ENCODE measurements around the gene LSM3. TPM values are rescaled to one million over a fixed set of nuclear protein-coding genes. Genes with fewer than 3 reads are reported as not detected.

Gene LSM3
- total and polyA plus RNA-seq, 2 experiments from 2014 or later, result 12.4 to 22.1 TPM

DNA sequence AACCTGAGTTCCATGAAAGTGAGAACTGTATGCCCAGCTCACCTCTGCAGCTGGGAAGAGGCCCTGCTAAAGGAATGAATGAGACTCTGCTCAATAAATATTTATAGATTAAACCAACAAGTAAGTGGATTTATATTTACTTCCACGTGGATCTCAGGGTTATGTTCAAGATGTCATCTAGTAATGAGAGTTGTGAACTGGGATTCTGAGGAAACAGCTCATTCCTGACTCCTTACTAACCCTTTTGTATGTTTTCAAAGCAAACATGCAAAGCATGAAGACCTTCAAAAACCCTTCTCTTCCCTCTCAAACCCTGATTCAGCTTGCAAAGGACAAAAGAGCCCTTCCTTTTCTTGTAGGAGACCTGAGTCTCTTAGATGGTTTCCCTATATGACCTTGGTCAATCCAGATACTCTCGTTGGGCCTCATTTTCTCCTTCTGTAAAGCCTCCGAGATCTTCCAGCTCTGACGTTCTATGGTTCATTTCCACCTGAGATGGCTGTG lies 53.4 kb downstream of the LSM3 start:
- 64% methylated on average over 4 of the region's 4 CpGs for WGBS (ENCODE audit: low lambda C conversion rate, missing lambda C conversion rate)
- Histone ChIP-seq H2AFZ (no peak overlapping the region), H3K4me3 (no peak overlapping the region), H3K4me1 (ENCODE audit: insufficient read depth) (peaks cover 64% of the 10 kb centered on the region), H3K27me3 (no peaks in the 10 kb centered on the region), H3K36me3 (replicated peaks; ENCODE audit: insufficient read depth, low read depth) (no peaks in the 10 kb centered on the region), H3K79me2 (no peaks in the 10 kb centered on the region), H4K20me1 (ENCODE audit: insufficient read depth, poor library complexity, severe bottlenecking) (no peaks in the 10 kb centered on the region), H3K4me2 (no peak overlapping the region), H3K9me3 (ENCODE audit: low read depth) (no peaks in the 10 kb centered on the region), H3K27ac (peak overlapping the region; percentile 35), H3K9me2 (replicated peaks; ENCODE audit: insufficient read depth) (no peaks in the 10 kb centered on the region)
- no peak for DNase-seq (ENCODE audit: low spot score)
- no peak for TF ChIP-seq EZH2phosphoT487 (IDR thresholded peaks at IDR 0.05; ENCODE audit: low read depth, severe bottlenecking, unreplicated experiment)
- TF ChIP-seq CTCF (IDR thresholded peaks at IDR 0.05; ENCODE audit: poor library complexity), result no peak

- WGBS (ENCODE audit: low lambda C conversion rate, missing lambda C conversion rate), result 82% methylated on average over 12 of the region's 12 CpGs
- Histone ChIP-seq H3K4me1 (ENCODE audit: insufficient read depth) (peaks cover 42% of the 10 kb centered on the region), H3K9me3 (ENCODE audit: low read depth) (no peaks in the 10 kb centered on the region), H3K27ac (peak overlapping the region; percentile 86), H3K4me2 (no peak overlapping the region), H3K79me2 (no peaks in the 10 kb centered on the region), H3K9me2 (replicated peaks; ENCODE audit: insufficient read depth) (no peaks in the 10 kb centered on the region), H2AFZ (no peak overlapping the region), H3K36me3 (replicated peaks; ENCODE audit: insufficient read depth, low read depth) (no peaks in the 10 kb centered on the region), H3K4me3 (no peak overlapping the region), H4K20me1 (ENCODE audit: insufficient read depth, poor library complexity, severe bottlenecking) (no peaks in the 10 kb centered on the region), H3K27me3 (no peaks in the 10 kb centered on the region)
- TF ChIP-seq CTCF (IDR thresholded peaks at IDR 0.05; ENCODE audit: poor library complexity) (no peak), EZH2 (IDR thresholded peaks at IDR 0.05; ENCODE audit: borderline replicate concordance) (no peak), EZH2phosphoT487 (IDR thresholded peaks at IDR 0.05; ENCODE audit: low read depth, severe bottlenecking, unreplicated experiment) (no peak)
- DNase-seq (ENCODE audit: low spot score), result peak; percentile 57
These were observed 55.8 kb downstream of the LSM3 start for GRCh38 chr3:14234251-14235002.

GRCh38 chr3:14235003-14235911 lies 56.6 kb downstream of the LSM3 start:
- H2AFZ ChIP-seq, result no peak overlapping the region
- peak; percentile 57 for DNase-seq (ENCODE audit: low spot score)
- H3K27ac ChIP-seq, result peak overlapping the region; percentile 86

More at GRCh38 chr3:14235003-14235911, 56.6 kb downstream of the LSM3 start:
- H3K9me2 ChIP-seq (replicated peaks; ENCODE audit: insufficient read depth), result no peaks in the 10 kb centered on the region
- H3K9me3 ChIP-seq (ENCODE audit: low read depth), result no peaks in the 10 kb centered on the region
- no peaks in the 10 kb centered on the region for H3K36me3 ChIP-seq (replicated peaks; ENCODE audit: insufficient read depth, low read depth)
- WGBS (ENCODE audit: low lambda C conversion rate, missing lambda C conversion rate), result 66% methylated on average over 4 of the region's 4 CpGs
- no peak overlapping the region for H3K4me3 ChIP-seq
- no peak overlapping the region for H3K4me2 ChIP-seq
- no peaks in the 10 kb centered on the region for H3K79me2 ChIP-seq
- peaks cover 34% of the 10 kb centered on the region for H3K4me1 ChIP-seq (ENCODE audit: insufficient read depth)
- H4K20me1 ChIP-seq (ENCODE audit: insufficient read depth, poor library complexity, severe bottlenecking), result no peaks in the 10 kb centered on the region
- TF ChIP-seq EZH2 (IDR thresholded peaks at IDR 0.05; ENCODE audit: borderline replicate concordance), result no peak
- no peak for TF ChIP-seq CTCF (IDR thresholded peaks at IDR 0.05; ENCODE audit: poor library complexity)
- no peak for TF ChIP-seq EZH2phosphoT487 (IDR thresholded peaks at IDR 0.05; ENCODE audit: low read depth, severe bottlenecking, unreplicated experiment)
- no peaks in the 10 kb centered on the region for H3K27me3 ChIP-seq

Measured in hepatocyte (in vitro differentiated cells).